ENCODE results near the gene PHF19.

DNA sequence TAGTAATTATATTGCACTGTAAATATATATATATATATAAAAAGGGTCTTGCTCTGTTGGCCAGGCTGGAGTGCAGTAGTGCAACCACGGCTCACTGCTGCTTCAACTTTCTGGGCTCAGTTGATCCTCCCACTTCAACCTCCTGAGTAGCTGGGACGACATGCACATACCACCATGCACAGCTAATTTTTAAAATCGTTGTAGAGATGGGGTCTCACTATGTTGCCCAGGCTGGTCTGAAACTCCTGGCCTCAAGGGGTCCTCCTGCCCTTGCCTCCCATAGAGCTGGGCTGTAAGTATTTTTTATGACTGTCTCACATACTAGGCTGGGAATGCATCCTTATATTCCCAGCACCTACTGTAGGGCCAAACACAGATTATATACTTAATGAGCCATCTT lies 46.1 kb downstream of the PHF19 start:
- TF ChIP-seq, protein P1, sequence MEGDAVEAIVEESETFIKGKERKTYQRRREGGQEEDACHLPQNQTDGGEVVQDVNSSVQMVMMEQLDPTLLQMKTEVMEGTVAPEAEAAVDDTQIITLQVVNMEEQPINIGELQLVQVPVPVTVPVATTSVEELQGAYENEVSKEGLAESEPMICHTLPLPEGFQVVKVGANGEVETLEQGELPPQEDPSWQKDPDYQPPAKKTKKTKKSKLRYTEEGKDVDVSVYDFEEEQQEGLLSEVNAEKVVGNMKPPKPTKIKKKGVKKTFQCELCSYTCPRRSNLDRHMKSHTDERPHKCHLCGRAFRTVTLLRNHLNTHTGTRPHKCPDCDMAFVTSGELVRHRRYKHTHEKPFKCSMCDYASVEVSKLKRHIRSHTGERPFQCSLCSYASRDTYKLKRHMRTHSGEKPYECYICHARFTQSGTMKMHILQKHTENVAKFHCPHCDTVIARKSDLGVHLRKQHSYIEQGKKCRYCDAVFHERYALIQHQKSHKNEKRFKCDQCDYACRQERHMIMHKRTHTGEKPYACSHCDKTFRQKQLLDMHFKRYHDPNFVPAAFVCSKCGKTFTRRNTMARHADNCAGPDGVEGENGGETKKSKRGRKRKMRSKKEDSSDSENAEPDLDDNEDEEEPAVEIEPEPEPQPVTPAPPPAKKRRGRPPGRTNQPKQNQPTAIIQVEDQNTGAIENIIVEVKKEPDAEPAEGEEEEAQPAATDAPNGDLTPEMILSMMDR (IDR thresholded peaks at IDR 0.05 in 4 of 5, conservative IDR thresholded peaks at IDR 0.05 in 1 of 5), result no peak
- TF ChIP-seq POLR2A (IDR thresholded peaks at IDR 0.05), result no peak
